Posterior cingulate gyrus (tissue), 11 donors: Measurements from ENCODE around the gene CERS6.

Source experiments
- DNase-seq, 10 donors: peaks; one replicate each; pipeline versions ENCODE4 v3.0.0 to v3.0.0-alpha.2; 2020 to 2021; ENCODE audit warnings: mixed read lengths in 3 of 10
- intact Hi-C: fragments of 100-400 bp; cut with DNase I; formaldehyde crosslinking; loops from one replicate; pipeline ENCODE4 v1.15.1; 2023

Gene CERS6

DNA sequence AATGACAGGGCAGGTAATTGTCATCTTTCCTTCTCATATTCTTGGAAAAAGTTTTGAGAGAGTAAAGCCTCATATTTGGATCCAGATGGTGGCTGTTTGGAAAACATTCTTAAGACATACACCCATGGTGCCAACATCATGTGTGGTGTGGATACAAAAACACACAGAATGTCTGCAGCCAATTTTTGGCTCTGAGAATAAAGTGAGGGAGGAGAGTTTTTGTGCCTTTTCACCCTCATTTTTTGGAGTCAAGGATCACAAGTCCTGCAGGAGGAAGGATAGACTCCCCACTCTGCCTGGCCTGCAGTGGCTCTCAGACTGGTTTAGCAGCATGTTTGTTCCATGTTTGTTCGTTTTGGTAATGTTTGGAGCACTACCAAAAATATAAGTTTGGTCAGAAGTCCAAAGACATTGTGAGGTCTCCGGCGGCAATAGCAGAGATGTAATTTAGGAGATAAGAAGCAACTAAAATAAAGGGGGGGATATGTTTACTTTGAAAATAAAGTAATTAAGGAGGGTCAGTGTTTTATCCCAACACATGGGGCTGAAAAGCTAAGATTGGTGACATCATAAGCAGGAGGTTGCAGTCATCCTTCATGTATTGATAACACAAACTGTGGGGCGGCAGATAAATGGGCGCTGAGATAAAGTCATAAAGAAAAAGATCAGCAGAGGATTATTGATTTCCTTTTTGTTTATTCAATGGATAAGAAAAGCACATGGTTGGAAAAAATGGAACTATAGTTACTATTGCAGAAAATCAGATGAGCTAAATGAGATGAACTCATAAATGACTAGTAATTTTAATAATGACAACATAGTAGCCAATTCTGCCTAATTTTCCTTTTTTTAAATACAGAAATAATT is 347.0 kb downstream of the CERS6 start:
- intact Hi-C loops, result no loop called here
- no peak for DNase-seq

DNA sequence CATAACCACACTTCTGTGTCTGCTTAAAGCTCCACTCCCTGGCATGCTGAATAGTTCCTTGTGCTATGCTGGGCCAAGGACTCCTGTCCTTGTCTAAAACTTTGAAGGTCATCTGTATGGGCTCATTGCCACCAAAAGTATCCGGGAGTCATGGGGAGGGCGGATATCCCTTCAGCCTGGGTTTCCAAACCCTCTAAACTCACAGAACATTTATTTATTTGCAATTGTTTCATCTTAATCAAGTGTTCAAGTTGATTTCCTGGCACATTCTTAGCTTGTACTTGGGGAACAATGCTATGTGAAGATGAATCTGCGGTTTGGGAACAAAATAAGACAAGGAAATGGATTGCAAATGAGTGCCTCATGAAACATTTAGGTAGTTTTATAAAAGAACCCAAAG is 348.1 kb downstream of the CERS6 start:
- DNase-seq, result no peak
- intact Hi-C loops, result no loop called here

DNA sequence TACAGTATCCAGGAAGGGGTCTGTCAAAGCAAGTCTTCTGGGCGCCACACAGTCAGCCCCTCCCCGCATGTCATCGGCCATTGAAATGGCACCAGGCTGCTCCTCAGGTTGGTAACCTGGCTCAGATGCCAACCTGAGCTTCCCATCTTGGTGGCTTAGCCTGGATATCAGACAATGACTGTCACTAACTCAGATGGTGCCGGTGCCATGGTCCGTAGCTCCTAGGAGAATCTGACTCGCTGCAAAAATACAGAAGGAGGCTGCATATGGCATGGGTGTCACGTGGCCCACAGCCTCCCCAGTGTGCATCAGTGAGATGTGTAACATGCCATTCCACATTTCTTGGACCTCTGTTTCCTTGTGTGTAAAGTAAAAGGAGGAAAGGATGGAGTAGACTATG is 349.5 kb downstream of the CERS6 start:
- DNase-seq, result no peak
- intact Hi-C loops, result no loop called here

DNA sequence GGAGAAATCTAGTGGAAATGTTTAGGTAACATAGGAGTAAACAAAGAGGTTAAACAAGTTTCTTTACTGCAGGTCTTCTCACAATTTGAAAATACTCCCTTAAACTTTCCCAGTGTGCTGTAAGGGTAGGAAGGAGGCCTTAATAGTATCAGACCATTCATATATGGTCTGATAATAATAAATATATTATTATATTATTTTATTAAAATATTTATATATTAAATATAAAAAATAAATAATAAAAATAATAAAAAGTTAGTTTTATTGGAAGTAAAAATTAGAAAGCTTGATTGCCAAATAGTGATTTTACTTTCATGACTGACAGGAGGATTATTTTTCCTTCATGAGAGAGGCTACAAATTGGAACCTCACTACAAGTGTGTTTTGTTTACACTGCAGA is 353.5 kb downstream of the CERS6 start:
- no peak for DNase-seq
- intact Hi-C loops, result no loop called here

DNA sequence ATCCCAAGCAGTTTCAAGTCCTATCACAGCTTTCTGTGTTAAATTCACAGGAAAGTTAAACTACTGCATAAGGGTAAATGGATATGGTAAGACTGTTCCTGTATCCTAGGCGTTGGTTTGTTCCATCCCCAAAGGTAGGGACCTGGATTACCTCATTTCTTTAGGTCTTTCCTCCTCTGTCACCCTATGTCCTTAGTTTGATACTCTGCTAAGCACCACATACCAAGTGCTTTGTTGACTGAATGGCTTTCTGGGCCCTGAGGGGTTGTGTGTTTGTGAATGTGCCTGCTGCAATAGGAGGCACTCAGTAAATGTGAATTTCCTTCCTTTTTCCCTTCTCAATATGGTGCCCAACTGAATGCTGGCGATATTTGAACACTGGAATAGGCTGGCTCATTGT is 354.2 kb downstream of the CERS6 start:
- intact Hi-C loops, result no loop called here
- no peak for DNase-seq

DNA sequence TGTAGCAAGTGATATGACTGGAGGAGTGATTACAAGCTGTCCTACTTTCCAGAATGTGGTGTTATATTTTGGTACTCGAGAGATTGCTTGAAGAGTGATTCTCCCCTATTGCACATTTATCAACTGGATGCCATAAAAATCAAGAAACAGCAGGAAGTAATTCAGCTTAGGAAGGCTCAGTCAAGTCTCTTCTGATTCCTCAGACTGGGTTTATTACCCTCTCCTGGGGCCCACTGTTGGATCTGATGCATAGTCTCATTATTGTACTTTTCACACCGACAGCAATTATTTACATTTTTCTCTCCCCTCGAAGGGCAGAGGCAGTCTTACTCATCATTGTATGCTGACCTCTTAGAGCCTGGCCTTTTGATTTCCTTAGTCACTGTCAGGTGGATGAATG is 355.6 kb downstream of the CERS6 start:
- intact Hi-C loops, result no loop called here
- no peak for DNase-seq

DNA sequence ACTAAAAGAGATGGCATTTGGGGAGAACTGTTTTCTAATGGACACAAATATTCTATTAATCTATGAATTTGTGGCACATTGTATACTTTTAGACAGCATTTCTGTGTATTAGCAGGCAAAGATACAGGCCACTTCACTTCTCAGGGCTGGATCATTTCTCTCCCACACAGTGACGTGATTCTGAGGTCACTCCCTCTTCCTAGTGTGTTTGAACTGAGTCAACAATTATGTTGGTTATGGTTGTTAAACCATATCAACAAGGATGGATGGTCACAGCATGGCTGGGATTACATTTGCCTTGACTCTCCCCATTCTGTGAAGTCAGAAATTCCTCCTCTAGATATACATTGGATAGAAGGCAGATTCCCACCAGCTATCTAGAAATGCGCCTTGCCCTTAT is 358.0 kb downstream of the CERS6 start:
- DNase-seq, result no peak
- intact Hi-C loops, result no loop called here

DNA sequence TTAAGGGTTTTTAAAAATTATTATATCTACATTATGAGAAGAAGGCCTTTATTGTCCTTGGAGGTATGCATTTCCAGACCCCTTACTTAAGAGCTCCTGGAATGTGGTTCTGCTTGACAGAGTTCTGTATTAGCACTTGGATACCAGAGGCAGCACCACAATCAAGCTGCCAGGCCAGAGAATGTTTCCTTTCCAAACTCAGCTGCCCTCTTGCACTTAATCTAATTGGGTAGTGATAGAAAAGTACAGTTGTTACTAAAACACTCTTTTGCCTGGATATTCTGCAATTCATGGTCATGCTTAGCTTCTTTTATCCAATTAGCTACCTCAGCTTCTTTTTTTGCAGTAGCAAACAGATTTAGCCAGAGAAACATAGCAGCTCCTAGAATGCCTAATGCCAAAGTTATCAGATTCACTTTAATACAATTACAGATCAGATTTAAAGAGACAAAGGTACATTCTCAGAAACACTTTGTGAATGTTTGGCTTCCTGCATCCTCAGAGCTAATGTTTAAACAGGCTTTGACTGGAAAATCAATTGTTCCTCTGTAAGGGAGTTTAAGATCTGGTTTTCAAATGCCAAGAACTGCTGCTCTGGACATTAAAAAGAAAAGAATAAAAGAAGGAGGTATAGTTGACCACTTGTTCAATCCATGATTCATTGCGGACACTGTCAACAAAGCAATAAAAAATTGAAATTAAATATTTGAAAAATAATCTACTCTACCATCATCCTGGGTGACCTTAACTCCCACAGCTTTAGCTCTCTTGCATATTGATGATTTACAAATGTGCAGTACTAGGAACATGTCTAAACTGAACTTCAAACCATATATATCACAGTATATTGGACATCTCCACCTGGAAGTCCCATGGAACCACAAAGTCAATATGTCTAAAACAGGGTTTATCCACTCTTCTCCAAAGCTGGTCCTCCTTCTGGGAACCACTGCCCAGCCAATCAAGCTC is 359.2 kb downstream of the CERS6 start:
- no peak for DNase-seq
- intact Hi-C loops, result no loop called here

DNA sequence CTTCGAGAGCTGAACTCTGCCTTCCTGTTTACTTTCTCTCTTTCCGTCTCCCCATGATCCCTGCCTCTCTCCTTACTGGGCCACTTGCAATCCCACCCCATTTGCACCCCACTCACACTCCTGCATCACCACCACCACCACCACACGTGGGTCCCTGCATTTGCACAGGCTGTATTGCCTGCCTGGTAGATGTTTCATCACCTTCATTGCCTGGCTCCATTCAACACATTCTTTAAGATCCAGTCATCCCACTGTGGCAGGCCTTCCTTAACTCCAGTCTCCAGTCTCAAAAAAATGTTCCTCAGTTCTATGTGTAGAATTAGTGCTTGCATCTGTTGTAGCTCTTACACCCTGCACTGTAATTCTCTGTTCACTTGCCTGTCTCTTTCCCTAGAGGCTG is 360.3 kb downstream of the CERS6 start:
- no peak for DNase-seq

DNA sequence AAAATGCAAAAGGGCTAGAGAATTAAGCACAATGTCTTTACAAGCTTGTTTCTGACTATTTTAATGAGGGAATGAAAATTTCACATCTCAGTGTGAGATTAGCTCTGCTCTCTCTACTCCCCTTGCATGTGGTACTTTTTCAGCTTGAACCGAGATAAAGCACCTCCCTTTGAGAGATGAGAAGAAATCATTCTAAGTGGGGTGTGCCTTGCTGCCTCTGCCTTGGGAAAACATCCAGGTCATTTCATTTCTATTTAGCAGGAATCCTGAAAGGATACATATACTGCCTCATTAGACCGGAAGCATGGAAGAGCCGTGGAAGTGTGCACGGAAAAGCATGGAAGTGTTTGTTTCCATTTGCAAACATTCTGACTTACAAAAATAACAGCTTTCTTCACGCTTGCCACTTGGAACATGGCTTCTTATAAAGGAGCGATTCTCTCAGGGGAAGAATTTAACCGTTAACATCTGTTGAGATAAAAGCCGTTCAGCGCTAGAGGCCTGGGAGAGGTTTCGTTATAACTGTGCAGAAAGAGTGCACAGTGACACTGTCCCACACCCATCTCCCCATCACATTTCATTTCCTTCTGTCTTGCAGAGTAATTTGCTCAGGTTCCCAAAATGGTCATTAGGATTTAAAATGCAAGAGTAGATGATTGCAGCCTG is 363.1 kb downstream of the CERS6 start:
- DNase-seq, result no peak
- intact Hi-C loops, result no loop called here

More for the DNA sequence above, 360.3 kb downstream of the CERS6 start:
- intact Hi-C loops, result no loop called here

DNA sequence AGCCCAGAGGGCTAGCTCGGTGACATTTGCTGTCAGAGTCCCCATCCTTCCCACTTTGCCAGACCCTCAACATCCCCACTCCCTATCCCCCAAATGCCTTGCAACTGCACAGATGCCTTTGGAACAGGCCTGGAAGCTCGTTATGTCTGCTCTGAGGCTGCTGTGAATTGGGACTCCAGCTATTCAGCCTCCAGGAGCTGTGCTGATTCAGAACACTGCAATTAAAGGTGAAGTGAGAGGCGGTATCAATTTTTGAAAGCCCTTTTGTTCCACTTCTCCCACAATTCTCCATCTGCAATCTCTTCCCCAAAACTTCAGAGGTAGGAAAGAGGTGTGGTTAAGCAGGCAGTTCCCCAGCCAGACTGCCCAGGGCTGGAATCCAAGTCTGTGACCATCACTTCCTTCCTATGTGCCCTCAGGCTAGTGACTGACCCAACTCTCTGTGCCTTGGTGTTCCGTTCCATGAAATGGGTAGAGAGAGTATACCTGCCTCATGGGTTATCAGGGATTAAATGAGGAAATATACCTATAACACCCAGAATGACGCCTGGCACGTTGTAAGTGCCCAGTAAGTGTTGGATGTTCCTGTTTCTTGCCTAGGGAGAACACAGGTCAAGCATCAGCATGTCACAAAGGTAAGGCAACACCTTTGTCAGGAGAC is 363.9 kb downstream of the CERS6 start:
- intact Hi-C loops, result no loop called here
- no peak for DNase-seq

DNA sequence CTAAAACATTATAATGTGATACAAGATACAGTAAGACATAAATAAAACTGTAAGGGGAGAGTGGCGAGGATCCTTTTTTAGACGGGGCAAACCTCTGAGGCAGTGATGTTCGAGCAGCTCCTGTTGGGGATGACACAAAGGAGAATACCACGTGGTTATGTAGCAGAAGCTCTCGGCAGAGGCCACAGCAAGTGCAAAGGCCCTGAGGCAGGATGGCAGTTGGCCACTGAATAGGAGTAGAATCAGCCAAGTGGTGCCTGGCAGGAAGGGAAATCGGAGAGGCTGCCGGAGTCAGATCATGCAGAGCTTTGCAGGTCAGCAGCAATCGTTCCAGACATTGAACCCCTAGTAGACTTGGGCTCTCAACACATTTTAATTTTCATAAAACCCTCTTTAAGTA is 365.5 kb downstream of the CERS6 start:
- DNase-seq, result no peak
- intact Hi-C loops, result no loop called here

DNA sequence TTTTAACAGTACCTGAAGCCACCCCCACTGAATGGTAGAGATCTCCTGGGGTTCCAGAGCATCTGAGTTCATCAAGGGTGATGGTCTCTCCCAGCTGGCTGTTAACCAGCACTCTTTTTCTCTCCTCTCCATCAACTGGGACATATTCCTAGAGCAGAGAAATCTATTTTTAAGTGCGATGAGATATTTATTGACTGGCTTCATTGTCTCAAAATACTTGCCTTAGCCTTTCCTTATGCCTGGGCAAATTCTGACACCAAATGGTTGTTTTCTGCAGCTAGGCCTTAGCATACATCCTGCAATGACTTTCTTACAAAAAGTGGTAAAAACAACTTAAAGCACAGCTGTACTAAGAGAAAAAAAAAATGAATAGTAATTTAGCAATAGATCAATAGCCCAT is 365.9 kb downstream of the CERS6 start:
- intact Hi-C loops, result no loop called here
- no peak for DNase-seq
